Left ventricle myocardium superior (tissue), 1 donor: ENCODE results near the gene TTBK2. TPM values are rescaled to one million over a fixed set of nuclear protein-coding genes. Genes with fewer than 3 reads are reported as not detected.

ENCODE experiments used
- ATAC-seq: fragments of 200-7000 bp; cut with Tn5 transposase; one replicate; pipeline ENCODE4 v1.9.1; 2020; ENCODE audit warnings: mild to moderate bottlenecking, moderate library complexity
- DNase-seq: peaks from one replicate; pipeline ENCODE4 v3.0.0-alpha.2; 2020
- intact Hi-C: fragments of 100-400 bp; cut with micrococcal nuclease; formaldehyde crosslinking; loops from one replicate; pipeline ENCODE4 v1.11.0; 2022
- total RNA-seq: library from RNA; stranded (reverse); fragmentation: NEBNext Ultra II Directional; extraction: Animal tissue kit (Norgen Biotek cat#: 25700); gene quantifications from one replicate; pipeline ENCODE4 v1.2.1, GENCODE V29; 2021
- donor health status: DM: no; HTN: yes; CAD: no; lungs with severe emphysema.

Gene TTBK2
- total RNA-seq, 1 donor from 2014 or later, result 20.9 TPM

- ATAC-seq, result no peak
- intact Hi-C loops, result no loop called here
- no peak for DNase-seq
These were observed 185.0 kb downstream of the TTBK2 start for GRCh38 chr15:42735382-42736165.

- no peak for DNase-seq
- ATAC-seq, result no peak
- intact Hi-C loops, result no loop called here
These were observed 186.4 kb downstream of the TTBK2 start for GRCh38 chr15:42734076-42734672.

GRCh38 chr15:42733027-42733426 is 187.6 kb downstream of the TTBK2 start:
- intact Hi-C loops, result no loop called here
- no peak for DNase-seq
- ATAC-seq, result no peak

- no peak for DNase-seq
- intact Hi-C loops, result no loop called here
- ATAC-seq, result no peak
These were observed 188.3 kb downstream of the TTBK2 start for GRCh38 chr15:42732095-42732827.

GRCh38 chr15:42731461-42731860 is 189.1 kb downstream of the TTBK2 start:
- no peak for ATAC-seq

GRCh38 chr15:42730536-42730935 is 190.0 kb downstream of the TTBK2 start:
- intact Hi-C loops, result no loop called here
- no peak for ATAC-seq
- DNase-seq, result no peak

More at GRCh38 chr15:42731461-42731860, 189.1 kb downstream of the TTBK2 start:
- intact Hi-C loops, result no loop called here
- no peak for DNase-seq

GRCh38 chr15:42730135-42730534 is 190.4 kb downstream of the TTBK2 start:
- intact Hi-C loops, result no loop called here
- no peak for DNase-seq
- no peak for ATAC-seq

- no peak for ATAC-seq
These were observed 191.2 kb downstream of the TTBK2 start for GRCh38 chr15:42729409-42729808.

GRCh38 chr15:42728972-42729371 is 191.6 kb downstream of the TTBK2 start:
- intact Hi-C loops, result no loop called here
- ATAC-seq, result no peak
- no peak for DNase-seq

More at GRCh38 chr15:42729409-42729808, 191.2 kb downstream of the TTBK2 start:
- intact Hi-C loops, result no loop called here
- DNase-seq, result no peak

- intact Hi-C loops, result no loop called here
- DNase-seq, result no peak
- no peak for ATAC-seq
These were observed 192.0 kb downstream of the TTBK2 start for GRCh38 chr15:42728560-42728959.

GRCh38 chr15:42727750-42728381 is 192.7 kb downstream of the TTBK2 start:
- intact Hi-C loops, result no loop called here
- DNase-seq (no peak), ATAC-seq (no peak)

- intact Hi-C loops, result no loop called here
- DNase-seq (no peak), ATAC-seq (no peak)
These were observed 194.5 kb downstream of the TTBK2 start for GRCh38 chr15:42726114-42726513.

- intact Hi-C loops, result no loop called here
- DNase-seq, result no peak
These were observed 195.2 kb downstream of the TTBK2 start for GRCh38 chr15:42725331-42725903.

GRCh38 chr15:42724276-42724675 is 196.3 kb downstream of the TTBK2 start:
- intact Hi-C loops, result no loop called here
- DNase-seq (no peak), ATAC-seq (no peak)

More at GRCh38 chr15:42725331-42725903, 195.2 kb downstream of the TTBK2 start:
- ATAC-seq, result no peak

GRCh38 chr15:42723068-42723467 is 197.5 kb downstream of the TTBK2 start:
- intact Hi-C loops, result no loop called here
- ATAC-seq (no peak), DNase-seq (no peak)

GRCh38 chr15:42721916-42722315 is 198.7 kb downstream of the TTBK2 start:
- intact Hi-C loops, result no loop called here
- DNase-seq, result no peak
- ATAC-seq, result no peak

- DNase-seq (no peak), ATAC-seq (no peak)
- intact Hi-C loops, result no loop called here
These were observed 199.6 kb downstream of the TTBK2 start for GRCh38 chr15:42721016-42721415.

GRCh38 chr15:42720071-42720470 is 200.5 kb downstream of the TTBK2 start:
- intact Hi-C loops, result no loop called here
- ATAC-seq, result no peak
- DNase-seq, result no peak

GRCh38 chr15:42719043-42719442 is 201.5 kb downstream of the TTBK2 start:
- no peak for ATAC-seq
- DNase-seq, result no peak
- intact Hi-C loops, result no loop called here
